ENCODE measurements around the gene ARHGEF26. TPM values are rescaled to one million over a fixed set of nuclear protein-coding genes. Genes with fewer than 3 reads are reported as not detected.

The ARHGEF26 gene
- total and polyA plus RNA-seq, 2 experiments from 2014 or later = 9.4 to 16.9 TPM

GRCh38 chr3:154152741-154153140, 31.6 kb downstream of the ARHGEF26 start:
- H3K27ac Mint-ChIP-seq = no peak overlapping the region
- peaks cover 18% of the 10 kb centered on the region for H3K4me1 Mint-ChIP-seq
- Histone ChIP-seq H3F3A (replicated peaks; ENCODE audit: low read depth) (no peaks in the 10 kb centered on the region), H3K4me1 (ENCODE audit: insufficient read depth) (peaks cover 9% of the 10 kb centered on the region), H4K20me1 (replicated peaks; ENCODE audit: insufficient read depth) (no peaks in the 10 kb centered on the region), H3K79me2 (replicated peaks; ENCODE audit: insufficient read depth) (no peaks in the 10 kb centered on the region), H3K4me3 (no peak overlapping the region), H3K27me3 (ENCODE audit: insufficient read depth) (no peaks in the 10 kb centered on the region), H3K9me2 (ENCODE audit: insufficient read depth) (no peaks in the 10 kb centered on the region), H2AFZ (no peak overlapping the region), H3K36me3 (ENCODE audit: insufficient read depth) (0 out of 2 replicates have a peak, but pooled peaks cover 11% of the 10 kb centered on the region), H3K27ac (ENCODE audit: low read depth) (no peak overlapping the region), H3K4me2 (no peak overlapping the region)
- H3K4me3 Mint-ChIP-seq = no peak overlapping the region
- H3K9me3 Mint-ChIP-seq = no peaks in the 10 kb centered on the region
- TF ChIP-seq ZNF114 (CRISPR knock-in tag; IDR thresholded peaks at IDR 0.05) (no peak), EZH2phosphoT487 (IDR thresholded peaks at IDR 0.05; ENCODE audit: unreplicated experiment) (no peak), JUNB (IDR thresholded peaks at IDR 0.05; ENCODE audit: unreplicated experiment) (no peak), EZH2 (IDR thresholded peaks at IDR 0.05; ENCODE audit: low read depth, unreplicated experiment) (no peak), CREB1 (CRISPR knock-in tag; IDR thresholded peaks at IDR 0.05; ENCODE audit: low read depth) (no peak), ETS1 (IDR thresholded peaks at IDR 0.05) (no peak), NANOG (IDR thresholded peaks at IDR 0.05; ENCODE audit: borderline replicate concordance) (no peak), STAT1 (IDR thresholded peaks at IDR 0.05; ENCODE audit: unreplicated experiment) (no peak), CTCF (conservative IDR thresholded peaks at IDR 0.05; ENCODE audit: low read depth in 2 of 2) (no peak), ZNF331 (CRISPR knock-in tag; IDR thresholded peaks at IDR 0.05; ENCODE audit: low read depth) (no peak), POLR2AphosphoS5 (IDR thresholded peaks at IDR 0.05; ENCODE audit: low read depth) (no peak)
- TF ChIP-seq, protein P1, sequence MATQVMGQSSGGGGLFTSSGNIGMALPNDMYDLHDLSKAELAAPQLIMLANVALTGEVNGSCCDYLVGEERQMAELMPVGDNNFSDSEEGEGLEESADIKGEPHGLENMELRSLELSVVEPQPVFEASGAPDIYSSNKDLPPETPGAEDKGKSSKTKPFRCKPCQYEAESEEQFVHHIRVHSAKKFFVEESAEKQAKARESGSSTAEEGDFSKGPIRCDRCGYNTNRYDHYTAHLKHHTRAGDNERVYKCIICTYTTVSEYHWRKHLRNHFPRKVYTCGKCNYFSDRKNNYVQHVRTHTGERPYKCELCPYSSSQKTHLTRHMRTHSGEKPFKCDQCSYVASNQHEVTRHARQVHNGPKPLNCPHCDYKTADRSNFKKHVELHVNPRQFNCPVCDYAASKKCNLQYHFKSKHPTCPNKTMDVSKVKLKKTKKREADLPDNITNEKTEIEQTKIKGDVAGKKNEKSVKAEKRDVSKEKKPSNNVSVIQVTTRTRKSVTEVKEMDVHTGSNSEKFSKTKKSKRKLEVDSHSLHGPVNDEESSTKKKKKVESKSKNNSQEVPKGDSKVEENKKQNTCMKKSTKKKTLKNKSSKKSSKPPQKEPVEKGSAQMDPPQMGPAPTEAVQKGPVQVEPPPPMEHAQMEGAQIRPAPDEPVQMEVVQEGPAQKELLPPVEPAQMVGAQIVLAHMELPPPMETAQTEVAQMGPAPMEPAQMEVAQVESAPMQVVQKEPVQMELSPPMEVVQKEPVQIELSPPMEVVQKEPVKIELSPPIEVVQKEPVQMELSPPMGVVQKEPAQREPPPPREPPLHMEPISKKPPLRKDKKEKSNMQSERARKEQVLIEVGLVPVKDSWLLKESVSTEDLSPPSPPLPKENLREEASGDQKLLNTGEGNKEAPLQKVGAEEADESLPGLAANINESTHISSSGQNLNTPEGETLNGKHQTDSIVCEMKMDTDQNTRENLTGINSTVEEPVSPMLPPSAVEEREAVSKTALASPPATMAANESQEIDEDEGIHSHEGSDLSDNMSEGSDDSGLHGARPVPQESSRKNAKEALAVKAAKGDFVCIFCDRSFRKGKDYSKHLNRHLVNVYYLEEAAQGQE (IDR thresholded peaks at IDR 0.05; ENCODE audit: unreplicated experiment) = no peak
- TF ChIP-seq, protein P2, sequence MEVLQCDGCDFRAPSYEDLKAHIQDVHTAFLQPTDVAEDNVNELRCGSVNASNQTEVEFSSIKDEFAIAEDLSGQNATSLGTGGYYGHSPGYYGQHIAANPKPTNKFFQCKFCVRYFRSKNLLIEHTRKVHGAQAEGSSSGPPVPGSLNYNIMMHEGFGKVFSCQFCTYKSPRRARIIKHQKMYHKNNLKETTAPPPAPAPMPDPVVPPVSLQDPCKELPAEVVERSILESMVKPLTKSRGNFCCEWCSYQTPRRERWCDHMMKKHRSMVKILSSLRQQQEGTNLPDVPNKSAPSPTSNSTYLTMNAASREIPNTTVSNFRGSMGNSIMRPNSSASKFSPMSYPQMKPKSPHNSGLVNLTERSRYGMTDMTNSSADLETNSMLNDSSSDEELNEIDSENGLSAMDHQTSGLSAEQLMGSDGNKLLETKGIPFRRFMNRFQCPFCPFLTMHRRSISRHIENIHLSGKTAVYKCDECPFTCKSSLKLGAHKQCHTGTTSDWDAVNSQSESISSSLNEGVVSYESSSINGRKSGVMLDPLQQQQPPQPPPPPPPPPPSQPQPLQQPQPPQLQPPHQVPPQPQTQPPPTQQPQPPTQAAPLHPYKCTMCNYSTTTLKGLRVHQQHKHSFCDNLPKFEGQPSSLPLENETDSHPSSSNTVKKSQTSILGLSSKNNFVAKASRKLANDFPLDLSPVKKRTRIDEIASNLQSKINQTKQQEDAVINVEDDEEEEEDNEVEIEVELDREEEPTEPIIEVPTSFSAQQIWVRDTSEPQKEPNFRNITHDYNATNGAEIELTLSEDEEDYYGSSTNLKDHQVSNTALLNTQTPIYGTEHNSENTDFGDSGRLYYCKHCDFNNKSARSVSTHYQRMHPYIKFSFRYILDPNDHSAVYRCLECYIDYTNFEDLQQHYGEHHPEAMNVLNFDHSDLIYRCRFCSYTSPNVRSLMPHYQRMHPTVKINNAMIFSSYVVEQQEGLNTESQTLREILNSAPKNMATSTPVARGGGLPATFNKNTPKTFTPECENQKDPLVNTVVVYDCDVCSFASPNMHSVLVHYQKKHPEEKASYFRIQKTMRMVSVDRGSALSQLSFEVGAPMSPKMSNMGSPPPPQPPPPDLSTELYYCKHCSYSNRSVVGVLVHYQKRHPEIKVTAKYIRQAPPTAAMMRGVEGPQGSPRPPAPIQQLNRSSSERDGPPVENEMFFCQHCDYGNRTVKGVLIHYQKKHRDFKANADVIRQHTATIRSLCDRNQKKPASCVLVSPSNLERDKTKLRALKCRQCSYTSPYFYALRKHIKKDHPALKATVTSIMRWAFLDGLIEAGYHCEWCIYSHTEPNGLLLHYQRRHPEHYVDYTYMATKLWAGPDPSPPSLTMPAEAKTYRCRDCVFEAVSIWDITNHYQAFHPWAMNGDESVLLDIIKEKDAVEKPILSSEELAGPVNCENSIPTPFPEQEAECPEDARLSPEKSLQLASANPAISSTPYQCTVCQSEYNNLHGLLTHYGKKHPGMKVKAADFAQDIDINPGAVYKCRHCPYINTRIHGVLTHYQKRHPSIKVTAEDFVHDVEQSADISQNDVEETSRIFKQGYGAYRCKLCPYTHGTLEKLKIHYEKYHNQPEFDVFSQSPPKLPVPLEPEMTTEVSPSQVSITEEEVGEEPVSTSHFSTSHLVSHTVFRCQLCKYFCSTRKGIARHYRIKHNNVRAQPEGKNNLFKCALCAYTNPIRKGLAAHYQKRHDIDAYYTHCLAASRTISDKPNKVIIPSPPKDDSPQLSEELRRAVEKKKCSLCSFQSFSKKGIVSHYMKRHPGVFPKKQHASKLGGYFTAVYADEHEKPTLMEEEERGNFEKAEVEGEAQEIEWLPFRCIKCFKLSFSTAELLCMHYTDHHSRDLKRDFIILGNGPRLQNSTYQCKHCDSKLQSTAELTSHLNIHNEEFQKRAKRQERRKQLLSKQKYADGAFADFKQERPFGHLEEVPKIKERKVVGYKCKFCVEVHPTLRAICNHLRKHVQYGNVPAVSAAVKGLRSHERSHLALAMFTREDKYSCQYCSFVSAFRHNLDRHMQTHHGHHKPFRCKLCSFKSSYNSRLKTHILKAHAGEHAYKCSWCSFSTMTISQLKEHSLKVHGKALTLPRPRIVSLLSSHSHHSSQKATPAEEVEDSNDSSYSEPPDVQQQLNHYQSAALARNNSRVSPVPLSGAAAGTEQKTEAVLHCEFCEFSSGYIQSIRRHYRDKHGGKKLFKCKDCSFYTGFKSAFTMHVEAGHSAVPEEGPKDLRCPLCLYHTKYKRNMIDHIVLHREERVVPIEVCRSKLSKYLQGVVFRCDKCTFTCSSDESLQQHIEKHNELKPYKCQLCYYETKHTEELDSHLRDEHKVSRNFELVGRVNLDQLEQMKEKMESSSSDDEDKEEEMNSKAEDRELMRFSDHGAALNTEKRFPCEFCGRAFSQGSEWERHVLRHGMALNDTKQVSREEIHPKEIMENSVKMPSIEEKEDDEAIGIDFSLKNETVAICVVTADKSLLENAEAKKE (CRISPR knock-in tag; IDR thresholded peaks at IDR 0.05) = no peak
- H3K27me3 Mint-ChIP-seq (ENCODE audit: insufficient read depth, low read depth, poor library complexity) = no peaks in the 10 kb centered on the region
- DNase-seq (ENCODE audit: low spot score) = no peak
- ATAC-seq = no peak
- no peaks in the 10 kb centered on the region for H3K36me3 Mint-ChIP-seq (ENCODE audit: low read depth)

Measured in GM23338 (cell line).